PC-3 (cell line): ENCODE results near the gene DLD. TPM values are rescaled to one million over a fixed set of nuclear protein-coding genes. Genes with fewer than 3 reads are reported as not detected.

Experiments
- ATAC-seq: fragments of 200-7000 bp; cut with Tn5 transposase; 2 replicates; pipeline ENCODE4 v1.9.1; 2020; ENCODE audit warnings: mild to moderate bottlenecking, moderate library complexity
- BruUV-seq: library from RNA; stranded (reverse); fragments of 400-500 nt; replicated peaks from 2 replicates; lab custom pipeline; 2021; lab: Mats Ljungman, UMichigan
- CTCF ChIA-PET: fragments of 300-600 bp; sonication (Branson Sonifier 250); formaldehyde crosslinking; loops from one replicate; lab custom pipeline; 2022; ENCODE audit warnings: antibody characterized with exemption; lab: Charles Lee
- POLR2A ChIA-PET: fragments of 300-600 bp; sonication (Branson Sonifier 250); formaldehyde crosslinking; loops from one replicate; lab custom pipeline; 2022; ENCODE audit warnings: antibody characterized with exemption; ENCODE audit not compliant: unreplicated experiment; lab: Charles Lee
- DNase-seq: peaks from one replicate; pipeline ENCODE4 v3.0.0-alpha.2; 2015
- H2AFZ ChIP-seq: fragments of 300-600 bp; sonication (generic); 2 replicates; pipeline ENCODE4 v1.6.0; 2016; ENCODE audit warnings: antibody characterized with exemption, low read length
- H3F3A ChIP-seq: fragments of 300-600 bp; sonication (generic); one replicate; pipeline ENCODE4 v1.6.0; 2017; ENCODE audit warnings: antibody characterized with exemption, low read length, control low read depth, mild to moderate bottlenecking; ENCODE audit not compliant: unreplicated experiment
- H3K27ac ChIP-seq: fragments of 300-600 bp; sonication (generic); 2 replicates; pipeline ENCODE4 v1.5.1; 2016; ENCODE audit warnings: mild to moderate bottlenecking, low read length
- H3K27me3 ChIP-seq: fragments of 300-600 bp; sonication (generic); 2 replicates; pipeline ENCODE4 v1.6.1; 2016; ENCODE audit warnings: low read length, mixed read lengths
- H3K36me3 ChIP-seq: fragments of 300-600 bp; sonication (generic); 2 replicates; pipeline ENCODE4 v1.6.1; 2016; ENCODE audit warnings: low read depth, mixed run types, low read length, mixed read lengths
- H3K4me1 ChIP-seq: fragments of 300-600 bp; sonication (generic); 2 replicates; pipeline ENCODE4 v1.5.1; 2016; ENCODE audit warnings: low read length; ENCODE audit not compliant: insufficient read depth
- H3K4me2 ChIP-seq: fragments of 300-600 bp; sonication (generic); 2 replicates; pipeline ENCODE4 v1.6.0; 2016; ENCODE audit warnings: low read length
- H3K4me3 ChIP-seq: fragments of 300-600 bp; sonication (generic); 2 replicates; pipeline ENCODE4 v1.5.1; 2016; ENCODE audit warnings: mild to moderate bottlenecking, low read length, mixed read lengths
- H3K79me2 ChIP-seq: fragments of 300-600 bp; sonication (generic); 2 replicates; pipeline ENCODE4 v1.6.1; 2017; ENCODE audit warnings: low read length, mixed read lengths
- H3K9ac ChIP-seq: fragments of 300-600 bp; sonication (generic); 2 replicates; pipeline ENCODE4 v1.6.0; 2016; ENCODE audit warnings: mild to moderate bottlenecking, low read length
- H3K9me2 ChIP-seq: fragments of 300-600 bp; sonication (generic); replicated peaks from 2 replicates; pipeline ENCODE4 v1.6.1; 2016; ENCODE audit warnings: mixed run types, low read length, mixed read lengths
- H3K9me3 ChIP-seq: fragments of 300-600 bp; sonication (generic); 2 replicates; pipeline ENCODE4 v1.6.1; 2016; ENCODE audit warnings: low read length, mixed read lengths
- H4K20me1 ChIP-seq: fragments of 300-600 bp; sonication (generic); 2 replicates; pipeline ENCODE4 v1.6.1; 2016; ENCODE audit warnings: low read length, mixed read lengths
- CTCF ChIP-seq: fragments of 300-600 bp; sonication (generic); conservative IDR thresholded peaks from 2 replicates; pipeline ENCODE4 v1.5.1; 2017; ENCODE audit warnings: antibody characterized with exemption, low read depth, mild to moderate bottlenecking, low read length
- EZH2 ChIP-seq: fragments of 300-600 bp; sonication (generic); IDR thresholded peaks from one replicate; pipeline ENCODE4 v1.6.1; 2017; ENCODE audit warnings: antibody characterized with exemption, mild to moderate bottlenecking, low read length; ENCODE audit not compliant: unreplicated experiment
- EZH2phosphoT487 ChIP-seq: fragments of 300-600 bp; sonication (generic); IDR thresholded peaks from 2 replicates; pipeline ENCODE4 v1.6.1; 2018; ENCODE audit warnings: mild to moderate bottlenecking, antibody characterized with exemption, low read length, borderline replicate concordance
- intact Hi-C: fragments of 100-400 bp; cut with micrococcal nuclease; formaldehyde crosslinking; loops from 2 replicates; pipeline ENCODE4 v1.9.0; 2023
- total RNA-seq: library from RNA; depleted of rRNA; stranded (reverse); fragments of >200 nt; gene quantifications from 2 replicates; pipeline ENCODE4 v1.2.3, GENCODE V29; 2014

DLD gene
- total RNA-seq, 1 experiment from 2014 or later: 64.0 TPM

DNA sequence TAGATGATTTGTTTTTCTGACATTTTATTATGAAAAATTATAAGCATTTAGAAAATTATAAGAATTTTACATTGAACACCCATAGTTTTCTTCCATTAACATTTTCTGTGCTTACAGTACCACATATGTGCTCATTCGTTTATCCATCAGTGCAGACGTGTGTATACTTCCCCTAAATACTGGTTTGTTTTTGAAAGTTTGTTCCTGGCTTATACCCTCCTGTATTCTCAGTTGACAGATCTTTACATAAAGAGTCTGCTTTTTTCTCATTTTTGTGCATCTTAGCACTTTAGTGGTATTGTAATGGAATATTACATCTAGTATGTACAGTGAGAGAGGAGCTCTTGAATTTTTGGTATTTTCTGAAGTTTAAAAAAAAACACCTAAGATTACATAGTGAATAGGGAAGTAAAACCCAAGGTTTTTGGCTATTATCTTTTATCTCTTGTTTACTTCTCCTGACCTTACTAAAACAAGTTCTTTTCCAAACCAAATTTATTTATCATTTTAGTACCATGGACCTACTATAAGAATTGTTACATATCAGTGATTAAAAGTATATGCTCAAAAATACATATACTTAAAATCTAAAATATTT, 8.1 kb downstream of the DLD start:
- Histone ChIP-seq H3K9me3 (no peaks in the 10 kb centered on the region), H3K36me3 (peaks cover 34% of the 10 kb centered on the region; the same call in 1 of the 2 replicates), H3K79me2 (peaks cover 75% of the 10 kb centered on the region), H3K4me1 (peaks cover 5% of the 10 kb centered on the region; the same call in 1 of the 2 replicates), H3K27me3 (no peaks in the 10 kb centered on the region), H3K4me2 (no peak overlapping the region), H3K9ac (no peak overlapping the region), H3K9me2 (no peaks in the 10 kb centered on the region), H3K27ac (no peak overlapping the region), H3K4me3 (no peak overlapping the region), H2AFZ (no peak overlapping the region), H3F3A (no peaks in the 10 kb centered on the region), H4K20me1 (peaks cover 32% of the 10 kb centered on the region)
- TF ChIP-seq CTCF (no peak), EZH2phosphoT487 (no peak), EZH2 (no peak)
- ChIA-PET CTCF (no interaction called here), POLR2A (no interaction called here)
- ATAC-seq (no peak), DNase-seq (no peak)
- BruUV-seq: no TSS peak
- intact Hi-C loops: loop anchor here (10.0 kb wide), 1 partner anchor 196 kb away; no protein-coding TSS in a partner anchor

DNA sequence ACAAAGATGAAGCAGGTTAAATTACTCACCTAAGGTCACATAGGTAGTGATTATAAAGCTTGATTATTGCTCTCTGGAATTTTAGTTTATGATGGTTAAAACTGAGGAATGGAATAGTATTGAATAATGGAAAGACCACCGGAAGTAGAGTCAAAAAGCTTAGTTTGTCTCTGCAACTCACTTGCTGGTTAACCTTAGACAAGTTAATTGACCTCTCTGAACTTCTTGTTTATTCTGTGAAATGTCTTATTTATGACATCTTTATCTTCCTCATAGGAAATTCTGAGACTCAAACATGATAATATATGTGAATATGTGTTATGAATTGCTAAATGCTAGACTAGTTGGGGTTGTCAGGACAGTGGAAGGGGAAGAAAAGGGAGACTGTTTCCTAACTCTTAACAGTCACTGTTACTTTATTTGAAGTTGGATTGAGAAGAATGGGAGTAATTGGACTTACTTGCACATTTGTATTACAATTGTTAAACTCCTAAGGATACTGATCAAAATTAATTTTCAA, 9.6 kb downstream of the DLD start:
- ChIA-PET POLR2A (no interaction called here), CTCF (no interaction called here)
- Histone ChIP-seq H3K4me3 (no peak overlapping the region), H3K9ac (no peak overlapping the region), H3F3A (no peaks in the 10 kb centered on the region), H3K36me3 (peaks cover 46% of the 10 kb centered on the region), H3K9me2 (no peaks in the 10 kb centered on the region), H2AFZ (no peak overlapping the region), H3K9me3 (no peaks in the 10 kb centered on the region), H3K4me1 (no peaks in the 10 kb centered on the region), H3K4me2 (no peak overlapping the region), H4K20me1 (peaks cover 28% of the 10 kb centered on the region), H3K79me2 (peaks cover 60% of the 10 kb centered on the region), H3K27me3 (no peaks in the 10 kb centered on the region), H3K27ac (no peak overlapping the region)
- ATAC-seq (no peak), DNase-seq (no peak)
- BruUV-seq: no TSS peak
- intact Hi-C loops: no loop called here
- no peak for TF ChIP-seq EZH2
- no peak for TF ChIP-seq CTCF
- no peak for TF ChIP-seq EZH2phosphoT487

- Histone ChIP-seq H3K4me3 (no peak overlapping the region), H3K4me1 (no peaks in the 10 kb centered on the region), H3K27ac (no peak overlapping the region), H3K36me3 (peaks cover 57% of the 10 kb centered on the region), H3K9me2 (no peaks in the 10 kb centered on the region), H4K20me1 (peaks cover 18% of the 10 kb centered on the region), H3K9ac (no peak overlapping the region), H3K9me3 (no peaks in the 10 kb centered on the region), H3F3A (no peaks in the 10 kb centered on the region), H3K4me2 (no peak overlapping the region), H3K27me3 (no peaks in the 10 kb centered on the region), H3K79me2 (peaks cover 42% of the 10 kb centered on the region), H2AFZ (no peak overlapping the region)
- no TSS peak for BruUV-seq
- intact Hi-C loops: no loop called here
- TF ChIP-seq EZH2 (no peak), CTCF (no peak), EZH2phosphoT487 (no peak)
- ChIA-PET POLR2A (no interaction called here), CTCF (no interaction called here)
- DNase-seq (no peak), ATAC-seq (no peak)
Measured at GRCh38 chr7:107902381-107902780, 11.4 kb downstream of the DLD start.
